DOHH2 (cell line): ENCODE results near the gene DEFB129.

Experiments
- H3F3A ChIP-seq: fragments of 200-600 bp; sonication (generic), shearing (Covaris generic); 2 replicates; pipeline ENCODE4 v1.6.0; 2016; ENCODE audit warnings: antibody characterized with exemption, mild to moderate bottlenecking; ENCODE audit not compliant: control insufficient read depth, insufficient read depth
- H3K27ac ChIP-seq: fragments of 200-600 bp; sonication (generic); 2 replicates; pipeline ENCODE4 v1.5.1; 2014; ENCODE audit warnings: low read depth, mild to moderate bottlenecking, low read length, moderate library complexity
- H3K27me3 ChIP-seq: fragments of 200-600 bp; sonication (generic); 2 replicates; pipeline ENCODE4 v1.6.1; 2014; ENCODE audit warnings: mild to moderate bottlenecking, low read length, mixed read lengths; ENCODE audit not compliant: control insufficient read depth
- H3K36me3 ChIP-seq: fragments of 200-600 bp; sonication (generic); 2 replicates; pipeline ENCODE4 v1.6.1; 2014; ENCODE audit warnings: mild to moderate bottlenecking, low read length, moderate library complexity, mixed read lengths; ENCODE audit not compliant: control insufficient read depth
- H3K4me1 ChIP-seq: fragments of 200-600 bp; sonication (generic); 2 replicates; pipeline ENCODE4 v1.6.1; 2014; ENCODE audit warnings: mild to moderate bottlenecking, low read length, mixed read lengths; ENCODE audit not compliant: control insufficient read depth
- H3K4me2 ChIP-seq: fragments of 200-600 bp; sonication (generic); 2 replicates; pipeline ENCODE4 v1.6.0; 2014; ENCODE audit warnings: mild to moderate bottlenecking, low read length, moderate library complexity
- H3K4me3 ChIP-seq: fragments of 200-600 bp; sonication (generic); 2 replicates; pipeline ENCODE4 v1.5.1; 2014; ENCODE audit warnings: mild to moderate bottlenecking, low read length, mixed read lengths
- H3K79me2 ChIP-seq: fragments of 200-600 bp; sonication (generic); 2 replicates; pipeline ENCODE4 v1.6.1; 2014; ENCODE audit warnings: mild to moderate bottlenecking, low read length, mixed read lengths; ENCODE audit not compliant: control insufficient read depth
- H3K9me2 ChIP-seq: fragments of 200-600 bp; sonication (generic); replicated peaks from 2 replicates; pipeline ENCODE4 v1.6.1; 2014; ENCODE audit warnings: mild to moderate bottlenecking, low read length, mixed read lengths; ENCODE audit not compliant: control insufficient read depth
- H3K9me3 ChIP-seq: fragments of 200-600 bp; sonication (generic); 2 replicates; pipeline ENCODE4 v1.6.1; 2014; ENCODE audit warnings: antibody characterized with exemption, low read length, mixed read lengths; ENCODE audit not compliant: control insufficient read depth, insufficient read depth
- H4K20me1 ChIP-seq: fragments of 200-600 bp; sonication (generic); 2 replicates; pipeline ENCODE4 v1.6.0; 2014; ENCODE audit warnings: low read depth, mild to moderate bottlenecking, antibody characterized with exemption, low read length, moderate library complexity; ENCODE audit not compliant: control insufficient read depth, insufficient read depth
- CTCF ChIP-seq: fragments of 200-600 bp; sonication (generic); IDR thresholded peaks from one replicate; pipeline ENCODE4 v1.5.1; 2014; ENCODE audit warnings: antibody characterized with exemption, mild to moderate bottlenecking, low read depth, low read length; ENCODE audit not compliant: poor library complexity, severe bottlenecking
- EZH2phosphoT487 ChIP-seq: fragments of 200-600 bp; sonication (generic); IDR thresholded peaks from 2 replicates; pipeline ENCODE4 v1.6.1; 2017; ENCODE audit warnings: borderline replicate concordance, mild to moderate bottlenecking, antibody characterized with exemption, low read length, moderate library complexity, mixed read lengths

DEFB129 gene

GRCh38 chr20:208942-209566, 18.0 kb upstream of the DEFB129 start:
- TF ChIP-seq EZH2phosphoT487 (no peak), CTCF (peak; percentile 55)
- Histone ChIP-seq H3K79me2 (no peaks in the 10 kb centered on the region), H3K36me3 (no peaks in the 10 kb centered on the region), H3K4me2 (no peak overlapping the region), H3K27me3 (peaks cover 7% of the 10 kb centered on the region), H3K9me3 (no peaks in the 10 kb centered on the region), H3K4me1 (no peaks in the 10 kb centered on the region), H3K9me2 (no peaks in the 10 kb centered on the region), H3K4me3 (no peak overlapping the region), H3K27ac (no peak overlapping the region), H3F3A (no peaks in the 10 kb centered on the region), H4K20me1 (no peaks in the 10 kb centered on the region)

GRCh38 chr20:210809-211502, 16.1 kb upstream of the DEFB129 start:
- no peak overlapping the region for H3K27ac ChIP-seq
- no peaks in the 10 kb centered on the region for H4K20me1 ChIP-seq
- no peaks in the 10 kb centered on the region for H3K4me1 ChIP-seq
- no peaks in the 10 kb centered on the region for H3K9me3 ChIP-seq
- peaks cover 7% of the 10 kb centered on the region for H3K27me3 ChIP-seq
- H3K4me3 ChIP-seq = no peak overlapping the region
- no peaks in the 10 kb centered on the region for H3F3A ChIP-seq
- H3K36me3 ChIP-seq = no peaks in the 10 kb centered on the region
- no peak for TF ChIP-seq EZH2phosphoT487
- no peaks in the 10 kb centered on the region for H3K79me2 ChIP-seq
- H3K4me2 ChIP-seq = no peak overlapping the region
- no peaks in the 10 kb centered on the region for H3K9me2 ChIP-seq

- no peaks in the 10 kb centered on the region for H3K4me1 ChIP-seq
- H3K79me2 ChIP-seq = no peaks in the 10 kb centered on the region
- H3K4me3 ChIP-seq = no peak overlapping the region
- H3K9me2 ChIP-seq = no peaks in the 10 kb centered on the region
- TF ChIP-seq CTCF (no peak), EZH2phosphoT487 (no peak)
- H3F3A ChIP-seq = no peaks in the 10 kb centered on the region
- no peaks in the 10 kb centered on the region for H4K20me1 ChIP-seq
- peaks cover 11% of the 10 kb centered on the region for H3K27me3 ChIP-seq
- no peaks in the 10 kb centered on the region for H3K9me3 ChIP-seq
- H3K4me2 ChIP-seq = no peak overlapping the region
- no peaks in the 10 kb centered on the region for H3K36me3 ChIP-seq
- no peak overlapping the region for H3K27ac ChIP-seq
These were observed 12.7 kb upstream of the DEFB129 start for GRCh38 chr20:214383-214782.

GRCh38 chr20:215796-216195, 11.3 kb upstream of the DEFB129 start:
- Histone ChIP-seq H3K4me3 (no peak overlapping the region), H3K9me2 (no peaks in the 10 kb centered on the region), H3K4me1 (no peaks in the 10 kb centered on the region), H3K4me2 (no peak overlapping the region), H3K27me3 (peaks cover 19% of the 10 kb centered on the region), H4K20me1 (no peaks in the 10 kb centered on the region), H3K9me3 (no peaks in the 10 kb centered on the region), H3K79me2 (no peaks in the 10 kb centered on the region), H3F3A (no peaks in the 10 kb centered on the region), H3K27ac (no peak overlapping the region), H3K36me3 (no peaks in the 10 kb centered on the region)
- no peak for TF ChIP-seq EZH2phosphoT487
- TF ChIP-seq CTCF = no peak
